AG04450 (cell line): ENCODE data around the gene NFIB. TPM values are rescaled to one million over a fixed set of nuclear protein-coding genes. Genes with fewer than 3 reads are reported as not detected.

Experiments
- CTCF ChIA-PET: fragments of 300-600, 350-600 bp; formaldehyde crosslinking; extraction: SDS; loops from one replicate; lab custom pipeline; 2022; ENCODE audit warnings: antibody characterized with exemption, inconsistent platforms; lab: Charles Lee
- POLR2A ChIA-PET: fragments of 350-600 bp; formaldehyde crosslinking; extraction: SDS; loops from one replicate; lab custom pipeline; 2021; ENCODE audit warnings: antibody characterized with exemption, inconsistent platforms; lab: Yijun Ruan, JAX
- DNase-seq: peaks from one replicate; pipeline ENCODE4 v3.0.0-alpha.2; 2011; ENCODE audit warnings: low read depth, low spot score
- H3K27ac ChIP-seq: one replicate; pipeline ENCODE4 v1.5.1; 2012; ENCODE audit warnings: low read depth, low read length, control low read depth
- H3K27me3 ChIP-seq: one replicate; pipeline ENCODE4 v1.6.0; 2012; ENCODE audit warnings: low read length; ENCODE audit not compliant: control insufficient read depth, insufficient read depth
- H3K4me3 ChIP-seq: 2 replicates; pipeline ENCODE4 v1.5.1; 2011; ENCODE audit warnings: mild to moderate bottlenecking, low read depth, low read length, control low read depth
- H3K9me3 ChIP-seq: 2 replicates; pipeline ENCODE4 v1.5.1; 2012; ENCODE audit warnings: low read length; ENCODE audit not compliant: control insufficient read depth, insufficient read depth
- polyA plus RNA-seq: library from polyadenylated mRNA; depleted of rRNA; stranded (reverse); fragments of >200 nt; gene quantifications from 2 replicates; pipeline ENCODE4 v1.2.3, GENCODE V29; 2011
- TF ChIP-seq, protein P1 (sequence below): IDR thresholded peaks from 2 replicates; pipeline ENCODE4 v1.5.1; 2011; ENCODE audit warnings: low read depth, low read length, control low read depth, inconsistent platforms

The NFIB gene
- polyA plus RNA-seq, 1 experiment = 2.2 TPM

- Histone ChIP-seq H3K27me3 (no peaks in the 10 kb centered on the region), H3K4me3 (no peak overlapping the region), H3K9me3 (no peaks in the 10 kb centered on the region), H3K27ac (no peak overlapping the region)
- TF ChIP-seq, protein P1, sequence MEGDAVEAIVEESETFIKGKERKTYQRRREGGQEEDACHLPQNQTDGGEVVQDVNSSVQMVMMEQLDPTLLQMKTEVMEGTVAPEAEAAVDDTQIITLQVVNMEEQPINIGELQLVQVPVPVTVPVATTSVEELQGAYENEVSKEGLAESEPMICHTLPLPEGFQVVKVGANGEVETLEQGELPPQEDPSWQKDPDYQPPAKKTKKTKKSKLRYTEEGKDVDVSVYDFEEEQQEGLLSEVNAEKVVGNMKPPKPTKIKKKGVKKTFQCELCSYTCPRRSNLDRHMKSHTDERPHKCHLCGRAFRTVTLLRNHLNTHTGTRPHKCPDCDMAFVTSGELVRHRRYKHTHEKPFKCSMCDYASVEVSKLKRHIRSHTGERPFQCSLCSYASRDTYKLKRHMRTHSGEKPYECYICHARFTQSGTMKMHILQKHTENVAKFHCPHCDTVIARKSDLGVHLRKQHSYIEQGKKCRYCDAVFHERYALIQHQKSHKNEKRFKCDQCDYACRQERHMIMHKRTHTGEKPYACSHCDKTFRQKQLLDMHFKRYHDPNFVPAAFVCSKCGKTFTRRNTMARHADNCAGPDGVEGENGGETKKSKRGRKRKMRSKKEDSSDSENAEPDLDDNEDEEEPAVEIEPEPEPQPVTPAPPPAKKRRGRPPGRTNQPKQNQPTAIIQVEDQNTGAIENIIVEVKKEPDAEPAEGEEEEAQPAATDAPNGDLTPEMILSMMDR = no peak
- DNase-seq = no peak
- ChIA-PET POLR2A (no interaction called here), CTCF (no interaction called here)
Observed at GRCh38 chr9:14131356-14132088, 182.4 kb downstream of the NFIB start.

- Histone ChIP-seq H3K9me3 (no peaks in the 10 kb centered on the region), H3K27ac (no peak overlapping the region), H3K27me3 (no peaks in the 10 kb centered on the region), H3K4me3 (no peak overlapping the region)
- DNase-seq = no peak
- TF ChIP-seq, protein P1 = no peak
- ChIA-PET CTCF (interaction anchor here (1.2 kb wide), 1 partner anchor 700 kb away, joined by 7 read pairs; no protein-coding TSS in a partner anchor), POLR2A (no interaction called here)
Observed at GRCh38 chr9:14127656-14128055, 186.3 kb downstream of the NFIB start.

DNA sequence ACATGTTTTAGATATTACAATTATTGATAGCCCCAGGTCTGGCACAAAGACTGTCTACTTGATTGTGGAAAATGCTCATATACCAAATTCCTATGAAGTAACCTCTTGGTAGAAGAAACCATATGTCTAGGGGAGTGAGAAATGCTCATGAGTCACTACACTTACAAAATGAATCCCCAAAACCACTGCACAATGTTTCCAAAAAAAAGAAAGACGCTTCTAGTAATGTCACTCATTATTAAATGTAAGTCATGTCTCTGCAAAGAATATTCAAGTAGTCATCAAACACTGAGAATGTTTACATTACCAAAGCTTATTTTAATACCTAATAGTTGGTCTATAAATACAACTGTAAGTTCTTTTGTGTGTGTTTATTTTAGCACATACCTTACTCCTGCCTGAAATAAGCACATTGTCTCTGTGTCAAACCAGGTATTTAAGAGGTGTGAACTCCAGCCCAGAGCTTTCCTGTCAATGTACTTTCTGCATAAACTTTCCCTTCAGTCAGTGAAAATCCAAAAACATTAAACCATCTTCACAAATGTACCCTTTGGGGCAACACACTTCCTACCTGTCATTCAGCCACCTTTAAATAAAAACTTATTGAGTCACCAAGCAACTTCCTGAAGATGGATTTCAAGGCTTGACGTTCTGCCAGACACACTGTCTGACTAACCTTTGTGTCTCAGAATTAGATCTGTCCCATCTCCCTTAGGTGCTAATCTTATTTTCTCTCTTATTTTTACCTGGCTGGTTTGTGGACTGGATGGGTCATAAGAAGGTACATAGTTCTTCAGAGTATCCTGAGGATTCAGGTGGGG lies 194.0 kb downstream of the NFIB start:
- H3K27ac ChIP-seq = no peak overlapping the region
- no peaks in the 10 kb centered on the region for H3K9me3 ChIP-seq
- ChIA-PET POLR2A (interaction anchor here (1.0 kb wide), 1 partner anchor 296 kb away, joined by 3 read pairs; no protein-coding TSS in a partner anchor), CTCF (no interaction called here)
- DNase-seq = no peak
- no peaks in the 10 kb centered on the region for H3K27me3 ChIP-seq
- TF ChIP-seq, protein P1 = no peak
- no peak overlapping the region for H3K4me3 ChIP-seq

DNA sequence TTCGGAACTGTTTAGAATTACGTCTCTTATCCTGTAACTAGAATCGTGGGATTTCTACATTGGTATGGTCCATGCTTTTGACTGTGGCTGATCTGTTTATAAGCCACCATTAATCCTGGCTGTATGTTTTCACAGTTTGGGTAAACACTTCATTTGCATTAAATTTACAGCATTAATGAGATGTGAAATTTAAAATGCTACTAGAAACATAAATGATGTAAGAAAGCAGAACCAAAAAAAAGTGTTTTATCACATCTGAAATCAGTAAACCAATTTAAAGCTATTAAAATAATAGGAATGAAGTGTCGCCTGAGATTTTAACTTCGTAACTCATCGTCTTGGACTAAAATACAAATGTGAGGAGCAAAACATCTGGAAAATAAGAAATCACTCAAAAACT lies 201.7 kb downstream of the NFIB start:
- Histone ChIP-seq H3K9me3 (no peaks in the 10 kb centered on the region), H3K4me3 (no peak overlapping the region), H3K27ac (no peak overlapping the region), H3K27me3 (peaks cover 2% of the 10 kb centered on the region)
- DNase-seq = no peak
- POLR2A ChIA-PET = no interaction called here
- CTCF ChIA-PET = interaction anchor here (1.0 kb wide), 1 partner anchor 241 kb away, joined by 4 read pairs; no protein-coding TSS in a partner anchor
- TF ChIP-seq, protein P1 = no peak
